Measurements from ENCODE around the gene CUL7. TPM values are rescaled to one million over a fixed set of nuclear protein-coding genes. Genes with fewer than 3 reads are reported as not detected.

CUL7 gene
- polyA plus RNA-seq, 1 donor (not counting 4 experiments of a cell fraction or from before 2014, with no cell fraction given), result 8.1 TPM

- Histone ChIP-seq H3K27ac (ENCODE audit: control insufficient read depth, insufficient read depth, low read length) (no peak overlapping the region), H3K27me3 (ENCODE audit: control insufficient read depth, extremely low read depth, insufficient read depth, low read length) (no peaks in the 10 kb centered on the region), H2AFZ (ENCODE audit: control insufficient read depth, low read length) (no peak overlapping the region), H3K36me3 (ENCODE audit: control insufficient read depth in 2 of 2, extremely low read depth in 1 of 2, insufficient read depth in 2 of 2, low read length in 2 of 2) (peaks cover 0 to 3% of the 10 kb centered on the region in 2 experiments), H4K20me1 (ENCODE audit: control insufficient read depth, extremely low read depth, insufficient read depth, low read length) (no peaks in the 10 kb centered on the region), H3K9me1 (ENCODE audit: control insufficient read depth, extremely low read depth, insufficient read depth, low read length) (no peaks in the 10 kb centered on the region), H3K79me2 (ENCODE audit: control insufficient read depth, insufficient read depth, low read length) (peaks cover 37% of the 10 kb centered on the region), H3K4me1 (ENCODE audit: control insufficient read depth, extremely low read depth, insufficient read depth, low read length) (peaks cover 14% of the 10 kb centered on the region), H3K4me2 (ENCODE audit: control insufficient read depth, extremely low read depth, insufficient read depth, low read depth, low read length) (no peak overlapping the region), H3K4me3 (ENCODE audit: control insufficient read depth in 2 of 3, extremely low read depth in 1 of 3, insufficient read depth in 2 of 3, low read depth in 1 of 3, low read length in 3 of 3) (no peak overlapping the region), H3K9ac (ENCODE audit: control insufficient read depth, extremely low read depth, insufficient read depth, low read length) (no peak overlapping the region), H3K9me3 (ENCODE audit: control insufficient read depth, low read depth, low read length) (no peaks in the 10 kb centered on the region)
- FAIRE-seq, result no peak
- TF ChIP-seq EZH2 (IDR thresholded peaks at IDR 0.05; ENCODE audit: low read length) (no peak), CTCF (optimal IDR thresholded peaks at IDR 0.05 in 1 of 3, IDR thresholded peaks at IDR 0.05 in 1 of 3, conservative IDR thresholded peaks at IDR 0.05 in 1 of 3; ENCODE audit: extremely low read depth in 1 of 3, insufficient read depth in 2 of 3, low read length in 3 of 3) (no peak)
- DNase-seq (ENCODE audit: low read depth, low spot score), result no peak
- dilution Hi-C loops (cut with MboI; ENCODE audit: extremely low pct_ligation_motif_present, low sequenced_read_pairs), result no loop called here
Measured at GRCh38 chr6:43074847-43075669, 21.4 kb upstream of the CUL7 start.

DNA sequence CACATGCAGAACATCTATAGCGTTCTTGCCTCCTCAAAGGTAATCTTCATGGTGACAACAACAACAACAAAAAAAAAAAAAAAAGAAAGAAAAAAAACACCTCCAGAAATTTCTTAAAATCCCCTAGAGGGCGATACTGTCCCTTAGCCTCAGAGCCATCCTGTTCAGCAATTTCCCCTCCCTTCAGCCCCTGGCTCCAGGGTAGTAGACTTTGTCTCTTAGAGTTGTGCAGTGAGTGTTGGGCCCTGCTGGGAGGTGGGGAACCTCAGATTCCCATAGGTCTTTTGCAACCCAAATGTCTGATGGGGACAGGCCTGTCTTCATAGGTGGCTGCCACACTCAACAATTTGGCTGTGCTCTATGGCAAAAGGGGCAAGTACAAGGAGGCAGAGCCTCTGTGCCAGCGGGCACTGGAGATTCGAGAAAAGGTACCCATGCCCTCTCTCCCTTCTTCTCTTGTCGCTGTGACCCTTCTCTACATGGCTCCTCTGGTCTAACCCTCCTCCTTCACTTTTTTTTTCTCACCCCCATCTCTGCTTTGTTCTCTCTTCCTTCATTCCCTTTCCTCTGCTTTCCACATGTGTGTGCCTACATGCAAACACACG is 16.5 kb upstream of the CUL7 start:
- H3K27ac ChIP-seq (ENCODE audit: control insufficient read depth, insufficient read depth, low read length), result no peak overlapping the region
- no peak for DNase-seq (ENCODE audit: low read depth, low spot score)
- H4K20me1 ChIP-seq (ENCODE audit: control insufficient read depth, extremely low read depth, insufficient read depth, low read length), result no peaks in the 10 kb centered on the region
- peak; percentile 89 for FAIRE-seq
- no peak overlapping the region for H2AFZ ChIP-seq (ENCODE audit: control insufficient read depth, low read length)
- no peaks in the 10 kb centered on the region for H3K9me1 ChIP-seq (ENCODE audit: control insufficient read depth, extremely low read depth, insufficient read depth, low read length)
- no peaks in the 10 kb centered on the region for H3K27me3 ChIP-seq (ENCODE audit: control insufficient read depth, extremely low read depth, insufficient read depth, low read length)
- H3K4me1 ChIP-seq (ENCODE audit: control insufficient read depth, extremely low read depth, insufficient read depth, low read length), result no peaks in the 10 kb centered on the region
- H3K4me2 ChIP-seq (ENCODE audit: control insufficient read depth, extremely low read depth, insufficient read depth, low read depth, low read length), result no peak overlapping the region
- dilution Hi-C loops (cut with MboI; ENCODE audit: extremely low pct_ligation_motif_present, low sequenced_read_pairs), result no loop called here
- no peak overlapping the region for H3K4me3 ChIP-seq (ENCODE audit: control insufficient read depth in 2 of 3, extremely low read depth in 1 of 3, insufficient read depth in 2 of 3, low read depth in 1 of 3, low read length in 3 of 3)
- TF ChIP-seq CTCF (optimal IDR thresholded peaks at IDR 0.05 in 1 of 3, IDR thresholded peaks at IDR 0.05 in 1 of 3, conservative IDR thresholded peaks at IDR 0.05 in 1 of 3; ENCODE audit: extremely low read depth in 1 of 3, insufficient read depth in 2 of 3, low read length in 3 of 3) (peak; percentile 56 to 61 (median 58)), EZH2 (IDR thresholded peaks at IDR 0.05; ENCODE audit: low read length) (no peak)
- no peaks in the 10 kb centered on the region for H3K79me2 ChIP-seq (ENCODE audit: control insufficient read depth, insufficient read depth, low read length)
- H3K9ac ChIP-seq (ENCODE audit: control insufficient read depth, extremely low read depth, insufficient read depth, low read length), result no peak overlapping the region
- H3K36me3 ChIP-seq (ENCODE audit: control insufficient read depth in 2 of 2, extremely low read depth in 1 of 2, insufficient read depth in 2 of 2, low read length in 2 of 2), result peaks cover 5 to 7% of the 10 kb centered on the region in 2 experiments
- no peaks in the 10 kb centered on the region for H3K9me3 ChIP-seq (ENCODE audit: control insufficient read depth, low read depth, low read length)

All from keratinocyte (primary cell).